Measurements from ENCODE around the gene PGLYRP2. TPM values are rescaled to one million over a fixed set of nuclear protein-coding genes. Genes with fewer than 3 reads are reported as not detected.

PGLYRP2 gene
- total RNA-seq, 1 experiment from 2014 or later, result not detected

- H3K9ac ChIP-seq (ENCODE audit: low read length), result no peak overlapping the region
- no peak overlapping the region for H3K4me3 ChIP-seq (replicated peaks in 1 of 2; ENCODE audit: low read depth in 1 of 2, low read length in 2 of 2)
- no peaks in the 10 kb centered on the region for H3K79me2 ChIP-seq (ENCODE audit: insufficient read depth, low read length)
- no TSS peak for BruUV-seq (replicated peaks)
- ChIA-PET RAD21 (ENCODE audit: low non-redundant PET in 1 of 2, low total read pairs in 2 of 2, uncharacterized antibody in 2 of 2, unreplicated experiment in 2 of 2) (no interaction called here), POLR2A (no interaction called here), CTCF (no interaction called here)
- TF ChIP-seq EZH2 (IDR thresholded peaks at IDR 0.05), result no peak
- TF ChIP-seq CEBPB (IDR thresholded peaks at IDR 0.05; ENCODE audit: low read depth), result no peak
- TF ChIP-seq FOSL1 (IDR thresholded peaks at IDR 0.05; ENCODE audit: low read depth), result no peak
- DNase-seq (ENCODE audit: low read depth, low spot score) (no peak), ATAC-seq (no peak)
- intact Hi-C loops (cut with micrococcal nuclease), result no loop called here
- H3K36me3 ChIP-seq (ENCODE audit: control insufficient read depth in 1 of 2, insufficient read depth in 2 of 2, low read length in 2 of 2), result no peaks in the 10 kb centered on the region
- H3K27me3 ChIP-seq (ENCODE audit: insufficient read depth, low read length), result no peaks in the 10 kb centered on the region
- H3K9me2 ChIP-seq (ENCODE audit: insufficient read depth), result no peaks in the 10 kb centered on the region
- no peak overlapping the region for H3K27ac ChIP-seq (ENCODE audit: low read depth, low read length)
- no peak overlapping the region for H2AFZ ChIP-seq (ENCODE audit: low read depth, low read length, poor library complexity, severe bottlenecking)
- peaks cover 3 to 14% of the 10 kb centered on the region in 2 experiments for H3K4me1 ChIP-seq (ENCODE audit: control insufficient read depth in 1 of 2, insufficient read depth in 2 of 2, low read length in 2 of 2)
- H4K20me1 ChIP-seq (ENCODE audit: insufficient read depth), result no peaks in the 10 kb centered on the region
- H3K4me2 ChIP-seq (ENCODE audit: low read length), result no peak overlapping the region
- no peaks in the 10 kb centered on the region for H3K9me3 ChIP-seq (ENCODE audit: control insufficient read depth in 1 of 2, insufficient read depth in 1 of 2, low read depth in 1 of 2, low read length in 2 of 2)
These were observed 48.4 kb upstream of the PGLYRP2 start for GRCh38 chr19:15527705-15528104.

GRCh38 chr19:15526408-15526807 is 47.1 kb upstream of the PGLYRP2 start:
- Histone ChIP-seq H3K9me2 (ENCODE audit: insufficient read depth) (no peaks in the 10 kb centered on the region), H3K9me3 (ENCODE audit: control insufficient read depth in 1 of 2, insufficient read depth in 1 of 2, low read depth in 1 of 2, low read length in 2 of 2) (no peaks in the 10 kb centered on the region), H3K27me3 (ENCODE audit: insufficient read depth, low read length) (no peaks in the 10 kb centered on the region), H4K20me1 (ENCODE audit: insufficient read depth) (no peaks in the 10 kb centered on the region), H3K4me2 (ENCODE audit: low read length) (no peak overlapping the region), H2AFZ (ENCODE audit: low read depth, low read length, poor library complexity, severe bottlenecking) (no peak overlapping the region), H3K79me2 (ENCODE audit: insufficient read depth, low read length) (no peaks in the 10 kb centered on the region), H3K36me3 (ENCODE audit: control insufficient read depth in 1 of 2, insufficient read depth in 2 of 2, low read length in 2 of 2) (no peaks in the 10 kb centered on the region), H3K4me3 (replicated peaks in 1 of 2; ENCODE audit: low read depth in 1 of 2, low read length in 2 of 2) (no peak overlapping the region), H3K4me1 (ENCODE audit: control insufficient read depth in 1 of 2, insufficient read depth in 2 of 2, low read length in 2 of 2) (peaks cover 0 to 8% of the 10 kb centered on the region in 2 experiments; a peak in 2 of 4 replicates), H3K27ac (ENCODE audit: low read depth, low read length) (no peak overlapping the region), H3K9ac (ENCODE audit: low read length) (no peak overlapping the region)
- intact Hi-C loops (cut with micrococcal nuclease), result no loop called here
- BruUV-seq (replicated peaks), result no TSS peak
- POLR2A ChIA-PET, result no interaction called here
- RAD21 ChIA-PET (ENCODE audit: low non-redundant PET in 1 of 2, low total read pairs in 2 of 2, uncharacterized antibody in 2 of 2, unreplicated experiment in 2 of 2), result no interaction called here
- CTCF ChIA-PET, result no interaction called here
- ATAC-seq (no peak), DNase-seq (ENCODE audit: low read depth, low spot score) (no peak)
- no peak for TF ChIP-seq REST (IDR thresholded peaks at IDR 0.05; ENCODE audit: low read depth)
- no peak for TF ChIP-seq SP1 (IDR thresholded peaks at IDR 0.05; ENCODE audit: low read depth)
- TF ChIP-seq SIN3A (IDR thresholded peaks at IDR 0.05; ENCODE audit: low read depth), result no peak
- no peak for TF ChIP-seq CBX3 (IDR thresholded peaks at IDR 0.05; ENCODE audit: low read depth)
